Ishikawa (cell line): ENCODE results near the gene ATP1B3.
A peak's percentile ranks its signal among the peaks of the same experiment; 100 is the strongest.

ENCODE experiments used
- CEBPB ChIP-seq: IDR thresholded peaks from 2 replicates; pipeline ENCODE4 v1.6.1; 2012
- CREB1 ChIP-seq: IDR thresholded peaks from 2 replicates; pipeline ENCODE4 v1.6.1; 2012; ENCODE audit warnings: low read depth
- EP300 ChIP-seq: IDR thresholded peaks from 2 replicates; pipeline ENCODE4 v1.6.1; 2012; ENCODE audit warnings: borderline replicate concordance
- RAD21 ChIP-seq: IDR thresholded peaks from 2 replicates; pipeline ENCODE4 v1.6.1; 2012; ENCODE audit warnings: low read depth
- YY1 ChIP-seq: IDR thresholded peaks from 2 replicates; pipeline ENCODE4 v1.6.1; 2012; ENCODE audit warnings: low read depth
- TF ChIP-seq, protein P1 (sequence below): IDR thresholded peaks from 2 replicates; pipeline ENCODE4 v1.6.1; 2012; ENCODE audit warnings: low read depth, mild to moderate bottlenecking
- TF ChIP-seq, protein P2 (sequence below): IDR thresholded peaks from 2 replicates; pipeline ENCODE4 v1.6.1; 2012

DNA sequence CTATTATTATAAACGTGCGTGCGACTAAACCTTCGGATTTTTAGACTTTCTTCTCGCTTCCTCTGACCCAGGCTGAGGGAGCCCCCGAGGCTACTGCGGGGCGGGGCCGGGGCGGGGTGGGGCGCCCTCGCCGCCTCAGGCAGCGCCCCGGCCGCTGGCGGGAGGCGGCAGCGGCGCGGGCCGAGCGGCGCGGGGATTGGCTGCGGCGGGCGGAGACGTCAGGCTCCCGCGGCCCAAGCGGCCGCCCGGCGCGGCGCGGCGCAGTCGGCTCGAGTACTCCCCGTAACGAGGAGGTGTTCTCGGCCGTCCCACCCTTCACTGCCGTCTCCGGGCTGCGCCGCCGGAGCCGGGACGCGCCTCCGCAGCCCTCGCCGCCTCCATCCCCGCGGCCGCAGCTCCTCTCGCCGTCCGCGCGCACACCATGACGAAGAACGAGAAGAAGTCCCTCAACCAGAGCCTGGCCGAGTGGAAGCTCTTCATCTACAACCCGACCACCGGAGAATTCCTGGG lies at the start of gene ATP1B3:
- TF ChIP-seq CEBPB (no peak), CREB1 (no peak), RAD21 (no peak), EP300 (no peak), YY1 (no peak)
- TF ChIP-seq, protein P1, sequence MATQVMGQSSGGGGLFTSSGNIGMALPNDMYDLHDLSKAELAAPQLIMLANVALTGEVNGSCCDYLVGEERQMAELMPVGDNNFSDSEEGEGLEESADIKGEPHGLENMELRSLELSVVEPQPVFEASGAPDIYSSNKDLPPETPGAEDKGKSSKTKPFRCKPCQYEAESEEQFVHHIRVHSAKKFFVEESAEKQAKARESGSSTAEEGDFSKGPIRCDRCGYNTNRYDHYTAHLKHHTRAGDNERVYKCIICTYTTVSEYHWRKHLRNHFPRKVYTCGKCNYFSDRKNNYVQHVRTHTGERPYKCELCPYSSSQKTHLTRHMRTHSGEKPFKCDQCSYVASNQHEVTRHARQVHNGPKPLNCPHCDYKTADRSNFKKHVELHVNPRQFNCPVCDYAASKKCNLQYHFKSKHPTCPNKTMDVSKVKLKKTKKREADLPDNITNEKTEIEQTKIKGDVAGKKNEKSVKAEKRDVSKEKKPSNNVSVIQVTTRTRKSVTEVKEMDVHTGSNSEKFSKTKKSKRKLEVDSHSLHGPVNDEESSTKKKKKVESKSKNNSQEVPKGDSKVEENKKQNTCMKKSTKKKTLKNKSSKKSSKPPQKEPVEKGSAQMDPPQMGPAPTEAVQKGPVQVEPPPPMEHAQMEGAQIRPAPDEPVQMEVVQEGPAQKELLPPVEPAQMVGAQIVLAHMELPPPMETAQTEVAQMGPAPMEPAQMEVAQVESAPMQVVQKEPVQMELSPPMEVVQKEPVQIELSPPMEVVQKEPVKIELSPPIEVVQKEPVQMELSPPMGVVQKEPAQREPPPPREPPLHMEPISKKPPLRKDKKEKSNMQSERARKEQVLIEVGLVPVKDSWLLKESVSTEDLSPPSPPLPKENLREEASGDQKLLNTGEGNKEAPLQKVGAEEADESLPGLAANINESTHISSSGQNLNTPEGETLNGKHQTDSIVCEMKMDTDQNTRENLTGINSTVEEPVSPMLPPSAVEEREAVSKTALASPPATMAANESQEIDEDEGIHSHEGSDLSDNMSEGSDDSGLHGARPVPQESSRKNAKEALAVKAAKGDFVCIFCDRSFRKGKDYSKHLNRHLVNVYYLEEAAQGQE, result no peak
- TF ChIP-seq, protein P2, sequence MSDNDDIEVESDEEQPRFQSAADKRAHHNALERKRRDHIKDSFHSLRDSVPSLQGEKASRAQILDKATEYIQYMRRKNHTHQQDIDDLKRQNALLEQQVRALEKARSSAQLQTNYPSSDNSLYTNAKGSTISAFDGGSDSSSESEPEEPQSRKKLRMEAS, result peak; percentile 42; the same call in 1 of the 2 replicates
